Astrocyte (in vitro differentiated cells and primary cell): ENCODE results near the gene CACNA1E.

Experiments
- CTCF ChIP-seq: IDR thresholded peaks from 2 replicates; pipeline ENCODE4 v1.5.1; 2011; ENCODE audit warnings: low read depth, mild to moderate bottlenecking, inconsistent platforms, low read length, moderate library complexity; ENCODE audit not compliant: insufficient read depth
- EZH2 ChIP-seq: IDR thresholded peaks from 2 replicates; pipeline ENCODE4 v1.6.1; 2012; ENCODE audit warnings: mild to moderate bottlenecking, low read length, inconsistent platforms; ENCODE audit not compliant: insufficient read depth

DNA sequence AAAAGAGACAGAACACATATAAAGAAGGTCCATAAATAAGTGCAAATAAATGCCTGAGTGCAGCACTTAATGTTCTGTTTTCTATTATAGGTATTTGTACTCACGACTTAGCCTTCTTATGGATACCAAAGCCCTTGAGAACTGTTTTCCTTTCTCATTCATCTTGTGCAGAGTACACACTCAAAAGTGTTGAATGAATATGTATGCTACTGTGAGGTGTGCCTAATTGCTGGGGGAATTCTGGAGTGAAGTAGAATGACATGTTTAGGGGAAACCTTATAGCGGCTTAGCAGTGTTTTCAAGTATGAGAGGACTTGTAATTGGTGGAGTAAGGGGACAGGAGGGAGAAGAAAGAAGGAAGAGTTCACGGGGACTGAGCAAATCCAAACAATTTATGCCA is 157.6 kb downstream of the CACNA1E start:
- no peak for TF ChIP-seq EZH2
- TF ChIP-seq CTCF: no peak
